ENCODE results near the gene C11orf86.

C11orf86 gene

GRCh38 chr11:66969584-66970225, 5.4 kb upstream of the C11orf86 start:
- H3K36me3 ChIP-seq (ENCODE audit: control insufficient read depth, low read depth, low read length): no peaks in the 10 kb centered on the region
- no peaks in the 10 kb centered on the region for H3K9me3 ChIP-seq (ENCODE audit: control insufficient read depth, low read depth, low read length)
- H3K27me3 ChIP-seq (ENCODE audit: control insufficient read depth, insufficient read depth, low read length): no peaks in the 10 kb centered on the region
- H3K4me1 ChIP-seq (ENCODE audit: control insufficient read depth, low read depth, low read length): no peaks in the 10 kb centered on the region
- H3K9ac ChIP-seq (ENCODE audit: low read length): no peak overlapping the region
- H3K4me3 ChIP-seq (ENCODE audit: low read length): no peak overlapping the region
- H3K27ac ChIP-seq (ENCODE audit: low read length): no peak overlapping the region

GRCh38 chr11:66970371-66970806, 4.7 kb upstream of the C11orf86 start:
- H3K27ac ChIP-seq (ENCODE audit: low read length): no peak overlapping the region
- no peaks in the 10 kb centered on the region for H3K36me3 ChIP-seq (ENCODE audit: control insufficient read depth, low read depth, low read length)
- H3K9me3 ChIP-seq (ENCODE audit: control insufficient read depth, low read depth, low read length): no peaks in the 10 kb centered on the region
- no peak overlapping the region for H3K9ac ChIP-seq (ENCODE audit: low read length)
- no peaks in the 10 kb centered on the region for H3K4me1 ChIP-seq (ENCODE audit: control insufficient read depth, low read depth, low read length)
- H3K4me3 ChIP-seq (ENCODE audit: low read length): no peak overlapping the region
- H3K27me3 ChIP-seq (ENCODE audit: control insufficient read depth, insufficient read depth, low read length): no peaks in the 10 kb centered on the region

- H3K4me3 ChIP-seq (ENCODE audit: low read length): no peak overlapping the region
- no peaks in the 10 kb centered on the region for H3K9me3 ChIP-seq (ENCODE audit: control insufficient read depth, low read depth, low read length)
- no peaks in the 10 kb centered on the region for H3K4me1 ChIP-seq (ENCODE audit: control insufficient read depth, low read depth, low read length)
- H3K27me3 ChIP-seq (ENCODE audit: control insufficient read depth, insufficient read depth, low read length): no peaks in the 10 kb centered on the region
- no peak overlapping the region for H3K27ac ChIP-seq (ENCODE audit: low read length)
- no peaks in the 10 kb centered on the region for H3K36me3 ChIP-seq (ENCODE audit: control insufficient read depth, low read depth, low read length)
- no peak overlapping the region for H3K9ac ChIP-seq (ENCODE audit: low read length)
These were observed 4.2 kb upstream of the C11orf86 start for GRCh38 chr11:66970807-66971442.

- Histone ChIP-seq H3K9me3 (ENCODE audit: control insufficient read depth, low read depth, low read length) (no peaks in the 10 kb centered on the region), H3K9ac (ENCODE audit: low read length) (no peak overlapping the region), H3K36me3 (ENCODE audit: control insufficient read depth, low read depth, low read length) (no peaks in the 10 kb centered on the region), H3K4me1 (ENCODE audit: control insufficient read depth, low read depth, low read length) (no peaks in the 10 kb centered on the region), H3K4me3 (ENCODE audit: low read length) (no peak overlapping the region), H3K27me3 (ENCODE audit: control insufficient read depth, insufficient read depth, low read length) (no peaks in the 10 kb centered on the region), H3K27ac (ENCODE audit: low read length) (no peak overlapping the region)
These were observed 3.6 kb upstream of the C11orf86 start for GRCh38 chr11:66971488-66971887.

- Histone ChIP-seq H3K9ac (ENCODE audit: low read length) (no peak overlapping the region), H3K4me1 (ENCODE audit: control insufficient read depth, low read depth, low read length) (no peaks in the 10 kb centered on the region), H3K27me3 (ENCODE audit: control insufficient read depth, insufficient read depth, low read length) (no peaks in the 10 kb centered on the region), H3K9me3 (ENCODE audit: control insufficient read depth, low read depth, low read length) (no peaks in the 10 kb centered on the region), H3K36me3 (ENCODE audit: control insufficient read depth, low read depth, low read length) (no peaks in the 10 kb centered on the region), H3K27ac (ENCODE audit: low read length) (no peak overlapping the region), H3K4me3 (ENCODE audit: low read length) (no peak overlapping the region)
These were observed 1.0 kb upstream of the C11orf86 start for GRCh38 chr11:66973956-66974580.

- H3K9me3 ChIP-seq (ENCODE audit: control insufficient read depth, low read depth, low read length): no peaks in the 10 kb centered on the region
- no peak overlapping the region for H3K27ac ChIP-seq (ENCODE audit: low read length)
- no peak overlapping the region for H3K4me3 ChIP-seq (ENCODE audit: low read length)
- no peaks in the 10 kb centered on the region for H3K27me3 ChIP-seq (ENCODE audit: control insufficient read depth, insufficient read depth, low read length)
- no peak overlapping the region for H3K9ac ChIP-seq (ENCODE audit: low read length)
- H3K36me3 ChIP-seq (ENCODE audit: control insufficient read depth, low read depth, low read length): no peaks in the 10 kb centered on the region
- no peaks in the 10 kb centered on the region for H3K4me1 ChIP-seq (ENCODE audit: control insufficient read depth, low read depth, low read length)
These were observed 412 bp downstream of the C11orf86 start for GRCh38 chr11:66975405-66976027.

GRCh38 chr11:66976028-66976467, 944 bp downstream of the C11orf86 start:
- Histone ChIP-seq H3K27ac (ENCODE audit: low read length) (no peak overlapping the region), H3K4me1 (ENCODE audit: control insufficient read depth, low read depth, low read length) (no peaks in the 10 kb centered on the region), H3K36me3 (ENCODE audit: control insufficient read depth, low read depth, low read length) (no peaks in the 10 kb centered on the region), H3K9me3 (ENCODE audit: control insufficient read depth, low read depth, low read length) (no peaks in the 10 kb centered on the region), H3K4me3 (ENCODE audit: low read length) (no peak overlapping the region), H3K27me3 (ENCODE audit: control insufficient read depth, insufficient read depth, low read length) (no peaks in the 10 kb centered on the region), H3K9ac (ENCODE audit: low read length) (no peak overlapping the region)

GRCh38 chr11:66976925-66977324, 1.8 kb downstream of the C11orf86 start:
- Histone ChIP-seq H3K4me1 (ENCODE audit: control insufficient read depth, low read depth, low read length) (no peaks in the 10 kb centered on the region), H3K36me3 (ENCODE audit: control insufficient read depth, low read depth, low read length) (no peaks in the 10 kb centered on the region), H3K27ac (ENCODE audit: low read length) (no peak overlapping the region), H3K9me3 (ENCODE audit: control insufficient read depth, low read depth, low read length) (no peaks in the 10 kb centered on the region), H3K27me3 (ENCODE audit: control insufficient read depth, insufficient read depth, low read length) (no peaks in the 10 kb centered on the region), H3K9ac (ENCODE audit: low read length) (no peak overlapping the region), H3K4me3 (ENCODE audit: low read length) (no peak overlapping the region)

- Histone ChIP-seq H3K9ac (ENCODE audit: low read length) (no peak overlapping the region), H3K9me3 (ENCODE audit: control insufficient read depth, low read depth, low read length) (no peaks in the 10 kb centered on the region), H3K27ac (ENCODE audit: low read length) (no peak overlapping the region), H3K4me1 (ENCODE audit: control insufficient read depth, low read depth, low read length) (no peaks in the 10 kb centered on the region), H3K27me3 (ENCODE audit: control insufficient read depth, insufficient read depth, low read length) (no peaks in the 10 kb centered on the region), H3K36me3 (ENCODE audit: control insufficient read depth, low read depth, low read length) (no peaks in the 10 kb centered on the region), H3K4me3 (ENCODE audit: low read length) (no peak overlapping the region)
These were observed 3.1 kb downstream of the C11orf86 start for GRCh38 chr11:66978229-66978628.

- Histone ChIP-seq H3K4me3 (ENCODE audit: low read length) (no peak overlapping the region), H3K9me3 (ENCODE audit: control insufficient read depth, low read depth, low read length) (no peaks in the 10 kb centered on the region), H3K27me3 (ENCODE audit: control insufficient read depth, insufficient read depth, low read length) (no peaks in the 10 kb centered on the region), H3K9ac (ENCODE audit: low read length) (no peak overlapping the region), H3K27ac (ENCODE audit: low read length) (no peak overlapping the region), H3K4me1 (ENCODE audit: control insufficient read depth, low read depth, low read length) (no peaks in the 10 kb centered on the region), H3K36me3 (ENCODE audit: control insufficient read depth, low read depth, low read length) (no peaks in the 10 kb centered on the region)
These were observed 3.6 kb downstream of the C11orf86 start for GRCh38 chr11:66978717-66979116.

GRCh38 chr11:66979336-66979980, 4.4 kb downstream of the C11orf86 start:
- H3K36me3 ChIP-seq (ENCODE audit: control insufficient read depth, low read depth, low read length): no peaks in the 10 kb centered on the region
- no peak overlapping the region for H3K27ac ChIP-seq (ENCODE audit: low read length)
- H3K4me1 ChIP-seq (ENCODE audit: control insufficient read depth, low read depth, low read length): no peaks in the 10 kb centered on the region
- no peak overlapping the region for H3K4me3 ChIP-seq (ENCODE audit: low read length)
- H3K9ac ChIP-seq (ENCODE audit: low read length): no peak overlapping the region
- no peaks in the 10 kb centered on the region for H3K27me3 ChIP-seq (ENCODE audit: control insufficient read depth, insufficient read depth, low read length)
- no peaks in the 10 kb centered on the region for H3K9me3 ChIP-seq (ENCODE audit: control insufficient read depth, low read depth, low read length)

All from iPS-18a (cell line).